Fibroblast of peridontal ligament (primary cell): ENCODE data around the gene GRID1.
"Not testable (repeated sequence)": the region's sequence is repeated elsewhere in the genome, so short reads cannot be mapped to it uniquely, and the experiment has no call there.

Experiments
- DNase-seq: peaks from one replicate; pipeline ENCODE4 v3.0.0-alpha.2; 2010; ENCODE audit errors: extremely low read depth

GRID1 gene

GRCh38 chr10:86083664-86084175, 282.9 kb downstream of the GRID1 start:
- DNase-seq: no peak

- DNase-seq: no peak
Measured at GRCh38 chr10:86083206-86083605, 283.4 kb downstream of the GRID1 start.

- DNase-seq: no peak
Measured at GRCh38 chr10:86082556-86082955, 284.0 kb downstream of the GRID1 start.

GRCh38 chr10:86079088-86079487, 287.5 kb downstream of the GRID1 start:
- DNase-seq: no peak

GRCh38 chr10:86078639-86079035, 288.0 kb downstream of the GRID1 start:
- no peak for DNase-seq

GRCh38 chr10:86077871-86078638, 288.5 kb downstream of the GRID1 start:
- no peak for DNase-seq

- no peak for DNase-seq
Measured at GRCh38 chr10:86077271-86077670, 289.3 kb downstream of the GRID1 start.

- not testable (repeated sequence) for DNase-seq
Measured at GRCh38 chr10:86076497-86076896, 290.1 kb downstream of the GRID1 start.

- no peak for DNase-seq
Measured at GRCh38 chr10:86075512-86075911, 291.1 kb downstream of the GRID1 start.

- DNase-seq: no peak
Measured at GRCh38 chr10:86074294-86074693, 292.3 kb downstream of the GRID1 start.

GRCh38 chr10:86073199-86073977, 293.2 kb downstream of the GRID1 start:
- DNase-seq: no peak

GRCh38 chr10:86072413-86072812, 294.2 kb downstream of the GRID1 start:
- DNase-seq: no peak

- no peak for DNase-seq
Measured at GRCh38 chr10:86071758-86072157, 294.8 kb downstream of the GRID1 start.

- DNase-seq: no peak
Measured at GRCh38 chr10:86071145-86071544, 295.4 kb downstream of the GRID1 start.

- DNase-seq: no peak
Measured at GRCh38 chr10:86070278-86070677, 296.3 kb downstream of the GRID1 start.

GRCh38 chr10:86068231-86069054, 298.2 kb downstream of the GRID1 start:
- no peak for DNase-seq

GRCh38 chr10:86067436-86068050, 299.1 kb downstream of the GRID1 start:
- no peak for DNase-seq

GRCh38 chr10:86066696-86067095, 299.9 kb downstream of the GRID1 start:
- no peak for DNase-seq

GRCh38 chr10:86065711-86066251, 300.8 kb downstream of the GRID1 start:
- DNase-seq: no peak

- no peak for DNase-seq
Measured at GRCh38 chr10:86064931-86065662, 301.5 kb downstream of the GRID1 start.

- no peak for DNase-seq
Measured at GRCh38 chr10:86064219-86064618, 302.4 kb downstream of the GRID1 start.
